Activated naive CD8-positive, alpha-beta T cell treated with anti-CD3 and anti-CD28 coated beads, Interleukin-2, amount 50 U/mL, for 24 hours (primary cell): ENCODE results near the gene HSD17B4.
"Not testable (repeated sequence)": the region's sequence is repeated elsewhere in the genome, so short reads cannot be mapped to it uniquely, and the experiment has no call there.

Experiments
- ATAC-seq: fragments of 150-1000 bp; cut with Tn5 transposase; one replicate; pipeline ENCODE4 v1.10.0; 2021
- DNase-seq: peaks from one replicate; pipeline ENCODE4 v3.0.0; 2021
- H3K27ac Mint-ChIP-seq: one replicate; pipeline ENCODE4 v1.8.0; 2021; ENCODE audit warnings: mild to moderate bottlenecking, mixed read lengths
- H3K27me3 Mint-ChIP-seq: one replicate; pipeline ENCODE4 v1.8.0; 2021; ENCODE audit warnings: mixed read lengths
- H3K36me3 Mint-ChIP-seq: one replicate; pipeline ENCODE4 v1.8.0; 2021; ENCODE audit warnings: low read depth, mixed read lengths
- H3K4me1 Mint-ChIP-seq: one replicate; pipeline ENCODE4 v1.8.0; 2021; ENCODE audit warnings: mixed read lengths
- H3K4me3 Mint-ChIP-seq: one replicate; pipeline ENCODE4 v1.8.0; 2021; ENCODE audit warnings: mild to moderate bottlenecking, moderate library complexity, mixed read lengths
- H3K9me3 Mint-ChIP-seq: one replicate; pipeline ENCODE4 v1.8.0; 2021; ENCODE audit warnings: mixed read lengths

Gene HSD17B4

DNA sequence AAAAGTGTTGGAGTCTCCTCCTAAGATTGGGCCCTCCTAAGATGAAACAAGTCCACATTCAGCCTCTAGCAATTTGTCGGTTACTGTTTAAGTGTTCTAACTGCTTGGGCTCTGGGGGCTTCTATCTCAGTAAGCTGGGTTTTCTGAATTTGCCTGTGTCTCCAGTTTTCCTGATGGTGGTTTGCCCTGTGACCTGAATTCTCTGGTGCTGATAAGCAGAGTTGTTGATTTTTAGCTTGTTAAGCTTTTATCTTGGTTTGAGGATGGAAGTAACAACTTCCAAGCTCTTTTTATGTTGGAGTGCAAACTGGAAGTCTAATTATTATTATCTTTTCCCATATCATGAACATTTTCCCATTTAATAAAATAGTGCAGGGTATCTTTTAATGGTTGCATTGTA lies 30.9 kb downstream of the HSD17B4 start:
- peaks cover 28% of the 10 kb centered on the region for H3K36me3 Mint-ChIP-seq
- no peak for DNase-seq
- H3K4me1 Mint-ChIP-seq: no peaks in the 10 kb centered on the region
- no peaks in the 10 kb centered on the region for H3K27me3 Mint-ChIP-seq
- H3K27ac Mint-ChIP-seq: no peak overlapping the region
- H3K4me3 Mint-ChIP-seq: no peak overlapping the region
- H3K9me3 Mint-ChIP-seq: no peaks in the 10 kb centered on the region
- no peak for ATAC-seq

DNA sequence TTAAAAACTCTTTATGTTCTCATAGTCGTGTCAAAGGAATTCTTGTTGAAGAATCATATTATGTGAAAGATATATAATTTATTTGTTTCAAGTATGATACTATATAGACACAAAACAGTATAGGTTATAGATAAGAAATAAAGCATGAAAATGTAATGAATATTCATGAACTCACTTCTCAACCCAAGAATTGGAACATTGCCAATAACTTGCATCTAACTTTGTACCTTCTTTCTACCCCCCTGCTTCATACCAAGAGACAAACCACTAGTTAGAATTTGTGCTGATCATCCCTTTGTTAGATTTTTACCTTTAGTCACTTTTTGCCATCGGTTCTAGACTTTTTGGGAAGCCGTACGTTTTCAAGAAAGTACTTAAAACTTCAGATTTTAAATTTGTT lies 32.6 kb downstream of the HSD17B4 start:
- no peak for ATAC-seq

DNA sequence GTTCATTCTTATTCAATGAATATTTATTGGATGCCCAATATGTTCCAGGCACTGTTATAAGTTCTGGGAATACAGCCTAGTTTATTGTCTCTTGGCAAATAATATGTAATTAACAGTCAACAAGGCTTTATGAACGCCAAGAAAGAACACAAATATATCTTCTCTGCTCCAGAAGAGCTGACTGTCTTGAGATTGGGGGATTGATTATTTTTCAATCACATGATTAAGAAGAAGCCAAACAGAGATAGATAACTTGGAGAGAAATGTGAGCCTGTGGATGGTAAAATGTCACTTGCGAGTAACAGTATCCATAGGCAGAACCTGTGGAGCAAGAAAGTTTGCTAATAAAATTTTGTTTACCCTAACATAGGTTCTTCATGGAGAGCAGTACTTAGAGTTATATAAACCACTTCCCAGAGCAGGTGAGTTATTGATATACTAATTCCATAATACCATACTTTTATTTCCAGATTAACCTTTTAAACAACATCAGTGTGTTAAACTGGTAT lies 49.4 kb downstream of the HSD17B4 start:
- H3K4me1 Mint-ChIP-seq: no peaks in the 10 kb centered on the region
- no peaks in the 10 kb centered on the region for H3K27me3 Mint-ChIP-seq
- no peak overlapping the region for H3K27ac Mint-ChIP-seq
- no peak for DNase-seq
- H3K36me3 Mint-ChIP-seq: peaks cover 41% of the 10 kb centered on the region
- ATAC-seq: no peak
- peaks cover 14% of the 10 kb centered on the region for H3K9me3 Mint-ChIP-seq
- H3K4me3 Mint-ChIP-seq: no peak overlapping the region

More for the DNA sequence above, 32.6 kb downstream of the HSD17B4 start:
- Mint-ChIP-seq H3K27me3 (no peaks in the 10 kb centered on the region), H3K4me3 (no peak overlapping the region), H3K9me3 (no peaks in the 10 kb centered on the region), H3K4me1 (no peaks in the 10 kb centered on the region), H3K36me3 (peaks cover 22% of the 10 kb centered on the region), H3K27ac (no peak overlapping the region)
- no peak for DNase-seq

DNA sequence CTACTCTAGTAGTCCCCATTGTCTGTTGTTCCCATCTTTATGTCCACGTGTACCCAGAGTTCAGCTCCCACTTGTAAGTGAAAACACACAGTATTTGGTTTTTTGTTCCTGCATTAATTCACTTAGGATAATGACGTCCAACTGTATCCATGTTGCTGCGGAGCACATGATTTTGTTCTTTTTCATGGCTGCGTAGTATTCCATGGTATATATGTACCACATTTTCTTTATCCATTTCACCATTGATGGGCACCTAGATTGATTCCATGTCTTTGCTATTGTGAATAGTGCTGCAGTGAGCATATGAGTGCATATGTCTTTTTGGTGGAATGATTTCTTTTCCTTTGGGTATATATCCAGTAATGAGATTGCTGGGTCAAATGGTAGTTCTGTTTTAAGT lies 51.6 kb downstream of the HSD17B4 start:
- H3K4me1 Mint-ChIP-seq, DNase-seq, H3K4me3 Mint-ChIP-seq, H3K27me3 Mint-ChIP-seq, ATAC-seq, H3K27ac Mint-ChIP-seq: not testable (repeated sequence)
- Mint-ChIP-seq H3K36me3 (peaks cover 44% of the 10 kb centered on the region), H3K9me3 (peaks cover 14% of the 10 kb centered on the region)

DNA sequence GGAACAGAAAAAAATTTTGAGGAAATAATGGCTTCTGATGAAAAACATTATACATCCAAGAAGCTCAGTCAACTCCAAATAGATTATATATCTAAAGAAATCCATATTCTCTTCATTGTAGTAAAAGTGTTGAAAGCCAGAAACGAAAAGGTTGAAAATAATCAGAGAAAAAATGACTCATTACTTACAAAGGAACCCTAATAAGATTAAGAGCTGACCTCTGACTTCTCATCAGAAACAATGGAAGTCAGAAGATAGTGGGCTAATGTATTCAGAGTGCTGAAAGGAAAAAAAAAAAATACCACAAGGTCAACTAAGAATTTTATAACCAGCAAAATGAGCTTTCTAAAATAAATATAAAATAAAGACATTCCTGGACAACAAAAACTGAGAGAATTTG lies 60.0 kb downstream of the HSD17B4 start:
- Mint-ChIP-seq H3K4me1 (no peaks in the 10 kb centered on the region), H3K4me3 (no peak overlapping the region), H3K36me3 (peaks cover 42% of the 10 kb centered on the region), H3K27me3 (no peaks in the 10 kb centered on the region), H3K9me3 (peaks cover 7% of the 10 kb centered on the region), H3K27ac (no peak overlapping the region)
- no peak for ATAC-seq
- no peak for DNase-seq

DNA sequence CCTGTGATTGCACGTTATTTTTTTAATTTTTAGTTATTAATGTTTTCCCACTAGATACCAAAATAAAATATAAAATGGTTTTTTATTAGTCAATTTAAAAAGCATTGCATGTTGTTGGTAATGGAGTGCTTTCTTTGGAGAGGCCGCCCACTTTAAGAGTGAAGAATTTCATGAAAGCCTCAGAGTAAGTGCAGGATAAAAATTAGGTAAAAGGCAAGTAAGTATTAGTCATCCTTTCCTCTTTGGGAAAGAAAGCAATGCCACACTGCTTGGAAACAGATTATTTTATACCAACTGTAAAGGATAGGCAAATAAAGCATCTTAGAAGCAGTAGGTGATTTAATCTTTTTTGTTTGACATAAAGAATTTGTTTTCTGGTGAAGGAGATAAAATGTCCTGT lies 62.9 kb downstream of the HSD17B4 start:
- DNase-seq (no peak), ATAC-seq (no peak)
- Mint-ChIP-seq H3K36me3 (peaks cover 40% of the 10 kb centered on the region), H3K4me3 (no peak overlapping the region), H3K4me1 (no peaks in the 10 kb centered on the region), H3K27ac (no peak overlapping the region), H3K9me3 (peaks cover 7% of the 10 kb centered on the region), H3K27me3 (no peaks in the 10 kb centered on the region)

DNA sequence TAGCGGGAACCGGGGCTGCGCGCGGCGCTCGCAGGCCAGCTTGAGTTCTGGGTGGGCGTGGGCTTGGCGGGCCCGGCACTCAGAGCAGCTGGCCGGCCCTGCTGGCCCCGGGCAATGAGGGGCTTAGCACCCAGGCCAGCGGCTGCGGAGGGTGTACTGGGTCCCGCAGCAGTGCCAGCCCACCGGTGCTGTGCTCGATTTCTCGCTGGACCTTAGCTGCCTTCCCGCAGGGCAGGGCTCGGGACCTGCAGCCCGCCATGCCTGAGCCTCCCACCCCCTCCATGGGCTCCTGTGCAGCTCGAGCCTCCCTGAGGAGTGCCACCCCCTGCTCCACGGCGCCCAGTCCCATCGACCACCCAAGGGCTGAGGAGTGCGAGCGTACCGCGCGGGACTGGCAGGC lies 64.8 kb downstream of the HSD17B4 start:
- H3K27ac Mint-ChIP-seq, H3K9me3 Mint-ChIP-seq, ATAC-seq, H3K27me3 Mint-ChIP-seq, H3K4me3 Mint-ChIP-seq, H3K4me1 Mint-ChIP-seq, DNase-seq: not testable (repeated sequence)
- H3K36me3 Mint-ChIP-seq: peaks cover 34% of the 10 kb centered on the region

DNA sequence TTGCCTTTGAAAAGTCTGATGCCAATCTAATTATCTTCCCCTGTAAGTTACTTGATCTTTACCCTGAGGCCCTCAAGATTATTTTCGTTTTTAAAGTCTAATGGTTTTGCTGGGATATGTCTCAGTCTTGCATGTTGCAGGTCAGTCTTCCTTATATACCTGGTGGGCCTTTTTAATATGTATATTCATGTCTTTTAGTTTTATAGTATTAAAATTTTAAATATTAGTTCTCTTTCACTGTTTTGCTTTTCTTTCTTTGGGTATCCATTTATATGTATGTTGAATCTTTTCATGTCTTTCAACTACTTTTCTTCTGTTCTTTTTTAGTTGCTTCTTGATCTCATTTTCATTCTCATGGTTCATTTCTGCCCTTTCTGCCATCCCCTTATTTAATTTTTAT lies 68.9 kb downstream of the HSD17B4 start:
- no peak for DNase-seq
- Mint-ChIP-seq H3K4me1 (no peaks in the 10 kb centered on the region), H3K9me3 (peaks cover 15% of the 10 kb centered on the region), H3K27ac (no peak overlapping the region), H3K36me3 (peaks cover 26% of the 10 kb centered on the region), H3K4me3 (no peak overlapping the region), H3K27me3 (no peaks in the 10 kb centered on the region)
- no peak for ATAC-seq

DNA sequence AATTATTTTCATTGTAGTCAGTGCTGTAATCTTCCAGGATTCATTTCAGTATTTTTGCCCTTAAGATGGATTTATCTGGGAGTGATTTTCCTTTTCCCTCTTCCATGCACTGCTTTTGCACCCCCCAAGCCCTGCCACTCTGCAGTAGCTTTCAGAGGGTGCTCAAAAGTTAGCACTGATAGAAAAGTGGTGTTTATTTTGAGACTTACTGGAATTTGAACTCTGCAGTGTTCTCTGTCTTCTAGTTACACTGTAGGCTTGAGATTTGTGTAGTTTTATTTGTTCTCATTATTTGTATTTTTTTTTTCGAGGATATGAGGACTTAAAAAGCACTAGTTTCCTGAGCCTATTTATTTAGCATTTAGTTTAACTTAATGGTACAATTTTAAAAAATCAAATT lies 70.5 kb downstream of the HSD17B4 start:
- Mint-ChIP-seq H3K4me3 (no peak overlapping the region), H3K36me3 (peaks cover 25% of the 10 kb centered on the region), H3K9me3 (peaks cover 15% of the 10 kb centered on the region), H3K27me3 (no peaks in the 10 kb centered on the region), H3K27ac (no peak overlapping the region), H3K4me1 (no peaks in the 10 kb centered on the region)
- DNase-seq: no peak
- ATAC-seq: no peak

DNA sequence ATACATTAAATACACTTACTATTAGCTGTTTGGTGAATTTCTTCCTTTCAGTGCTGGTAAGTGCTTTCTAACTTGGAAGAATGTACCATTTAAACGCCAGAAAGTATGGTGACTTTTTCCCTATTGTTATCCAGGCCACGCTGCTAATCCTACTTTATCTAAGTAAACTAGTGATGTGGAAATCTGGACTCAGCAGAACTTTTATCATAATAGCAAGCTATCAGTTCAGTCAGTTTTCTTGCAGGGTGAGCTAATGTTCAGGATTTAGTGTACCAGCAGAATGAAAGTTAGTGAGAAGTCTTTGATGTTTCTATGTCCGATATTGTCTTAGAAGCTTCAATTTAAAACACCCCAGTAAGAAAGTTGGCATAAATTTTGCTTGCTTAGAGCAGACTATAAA lies 72.2 kb downstream of the HSD17B4 start:
- H3K36me3 Mint-ChIP-seq: peaks cover 20% of the 10 kb centered on the region
- peaks cover 15% of the 10 kb centered on the region for H3K9me3 Mint-ChIP-seq
- no peak overlapping the region for H3K4me3 Mint-ChIP-seq
- ATAC-seq (no peak), DNase-seq (no peak)
- H3K27ac Mint-ChIP-seq: no peak overlapping the region
- H3K27me3 Mint-ChIP-seq: no peaks in the 10 kb centered on the region
- no peaks in the 10 kb centered on the region for H3K4me1 Mint-ChIP-seq

DNA sequence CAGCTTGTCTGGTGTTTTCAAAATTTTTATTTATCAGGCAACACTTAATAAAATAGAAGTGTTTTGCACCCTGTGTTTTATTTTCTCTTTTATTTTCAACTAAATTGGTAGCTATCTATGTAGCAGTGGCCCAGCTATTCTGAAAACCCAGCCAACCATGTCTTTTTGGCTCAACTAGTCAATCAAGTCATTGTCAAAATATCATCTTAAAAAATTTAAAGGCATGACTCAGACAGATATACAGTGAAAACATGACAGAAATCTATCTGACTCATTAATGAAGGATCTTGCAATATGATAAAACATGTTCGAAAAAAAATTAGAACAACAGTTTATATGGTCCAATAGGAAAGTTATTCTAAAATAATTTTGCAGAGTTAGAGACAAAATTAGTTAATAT lies 75.1 kb downstream of the HSD17B4 start:
- Mint-ChIP-seq H3K36me3 (peaks cover 17% of the 10 kb centered on the region), H3K27ac (no peak overlapping the region), H3K27me3 (no peaks in the 10 kb centered on the region), H3K9me3 (peaks cover 3% of the 10 kb centered on the region), H3K4me3 (no peak overlapping the region), H3K4me1 (no peaks in the 10 kb centered on the region)
- no peak for ATAC-seq
- DNase-seq: no peak

DNA sequence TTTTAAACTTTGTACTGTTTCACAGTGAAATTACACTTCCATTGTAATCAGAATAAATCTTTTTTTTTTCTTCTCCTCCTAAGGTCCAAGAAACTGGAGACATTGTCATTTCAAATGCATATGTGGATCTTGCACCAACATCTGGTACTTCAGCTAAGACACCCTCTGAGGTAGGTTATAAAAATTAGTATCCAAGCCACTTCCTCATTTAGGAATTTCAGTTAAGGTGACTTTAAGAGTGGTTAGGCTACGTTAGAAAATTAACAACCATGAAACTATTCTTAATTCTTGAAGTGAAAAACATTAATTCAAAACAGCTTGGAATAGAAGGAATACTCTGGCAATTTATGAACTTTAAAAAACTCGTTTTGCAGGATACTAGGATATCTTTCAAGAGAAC lies 77.5 kb downstream of the HSD17B4 start:
- peaks cover 26% of the 10 kb centered on the region for H3K36me3 Mint-ChIP-seq
- H3K27me3 Mint-ChIP-seq: no peaks in the 10 kb centered on the region
- DNase-seq (no peak), ATAC-seq (no peak)
- H3K27ac Mint-ChIP-seq: no peak overlapping the region
- H3K4me3 Mint-ChIP-seq: no peak overlapping the region
- no peaks in the 10 kb centered on the region for H3K4me1 Mint-ChIP-seq
- H3K9me3 Mint-ChIP-seq: no peaks in the 10 kb centered on the region

DNA sequence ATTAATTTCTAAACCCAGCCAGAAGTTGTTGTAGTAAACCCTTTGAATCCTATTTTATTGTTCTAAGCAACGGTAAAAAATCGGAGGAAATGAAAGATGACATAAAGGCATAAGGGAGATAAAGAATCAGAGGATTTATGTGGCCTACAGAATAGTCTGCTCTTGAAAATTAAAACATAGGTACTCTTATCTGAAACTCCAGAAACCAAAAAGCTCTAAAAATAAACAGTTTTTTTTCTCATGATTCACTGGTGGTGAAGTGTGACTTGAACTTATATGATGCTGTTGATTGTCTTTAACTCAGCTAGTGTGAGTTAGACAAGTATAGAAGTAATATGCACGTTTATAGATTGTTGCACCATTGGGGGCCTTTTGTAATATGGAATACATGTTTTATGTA lies 80.3 kb downstream of the HSD17B4 start:
- H3K27ac Mint-ChIP-seq: no peak overlapping the region
- no peaks in the 10 kb centered on the region for H3K4me1 Mint-ChIP-seq
- ATAC-seq (no peak), DNase-seq (no peak)
- H3K36me3 Mint-ChIP-seq: peaks cover 19% of the 10 kb centered on the region
- H3K4me3 Mint-ChIP-seq: no peak overlapping the region
- H3K9me3 Mint-ChIP-seq: no peaks in the 10 kb centered on the region
- H3K27me3 Mint-ChIP-seq: no peaks in the 10 kb centered on the region

DNA sequence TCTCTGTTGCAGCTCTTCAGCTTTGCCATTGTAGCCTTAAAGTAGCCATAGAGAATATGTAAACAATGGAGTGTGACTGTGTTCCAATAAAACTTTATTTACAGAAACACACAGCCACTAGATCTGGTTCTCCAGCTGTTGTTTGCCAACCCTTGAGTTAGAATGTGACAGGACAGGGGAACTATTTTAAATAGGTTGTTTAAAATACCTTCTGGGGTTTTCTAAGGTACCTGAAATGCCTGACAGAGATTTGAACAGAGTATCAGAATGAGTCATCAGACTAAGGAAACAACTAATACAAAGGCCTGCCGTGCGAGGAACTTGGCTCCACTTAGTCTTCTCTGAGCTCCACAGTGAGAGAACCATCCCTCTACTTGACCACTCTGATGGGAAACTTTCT lies 85.4 kb downstream of the HSD17B4 start:
- peaks cover 2% of the 10 kb centered on the region for H3K4me1 Mint-ChIP-seq
- DNase-seq (no peak), ATAC-seq (no peak)
- no peaks in the 10 kb centered on the region for H3K9me3 Mint-ChIP-seq
- H3K36me3 Mint-ChIP-seq: peaks cover 34% of the 10 kb centered on the region
- no peak overlapping the region for H3K27ac Mint-ChIP-seq
- H3K27me3 Mint-ChIP-seq: no peaks in the 10 kb centered on the region
- H3K4me3 Mint-ChIP-seq: no peak overlapping the region

DNA sequence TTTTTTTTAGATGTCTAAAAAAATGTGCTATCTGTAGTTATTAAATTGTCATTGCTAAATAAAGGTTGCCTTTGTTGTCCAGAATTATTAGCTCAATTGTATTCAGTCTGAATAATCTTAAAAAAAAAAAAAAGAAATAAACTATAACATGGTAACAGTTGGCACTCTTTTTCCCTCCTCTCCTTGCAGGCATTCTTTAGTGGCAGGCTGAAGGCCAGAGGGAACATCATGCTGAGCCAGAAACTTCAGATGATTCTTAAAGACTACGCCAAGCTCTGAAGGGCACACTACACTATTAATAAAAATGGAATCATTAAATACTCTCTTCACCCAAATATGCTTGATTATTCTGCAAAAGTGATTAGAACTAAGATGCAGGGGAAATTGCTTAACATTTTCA lies 89.4 kb downstream of the HSD17B4 start:
- H3K27ac Mint-ChIP-seq: no peak overlapping the region
- no peaks in the 10 kb centered on the region for H3K27me3 Mint-ChIP-seq
- H3K9me3 Mint-ChIP-seq: no peaks in the 10 kb centered on the region
- ATAC-seq: no peak
- no peak overlapping the region for H3K4me3 Mint-ChIP-seq
- H3K36me3 Mint-ChIP-seq: peaks cover 26% of the 10 kb centered on the region
- H3K4me1 Mint-ChIP-seq: peaks cover 2% of the 10 kb centered on the region
- DNase-seq: no peak

DNA sequence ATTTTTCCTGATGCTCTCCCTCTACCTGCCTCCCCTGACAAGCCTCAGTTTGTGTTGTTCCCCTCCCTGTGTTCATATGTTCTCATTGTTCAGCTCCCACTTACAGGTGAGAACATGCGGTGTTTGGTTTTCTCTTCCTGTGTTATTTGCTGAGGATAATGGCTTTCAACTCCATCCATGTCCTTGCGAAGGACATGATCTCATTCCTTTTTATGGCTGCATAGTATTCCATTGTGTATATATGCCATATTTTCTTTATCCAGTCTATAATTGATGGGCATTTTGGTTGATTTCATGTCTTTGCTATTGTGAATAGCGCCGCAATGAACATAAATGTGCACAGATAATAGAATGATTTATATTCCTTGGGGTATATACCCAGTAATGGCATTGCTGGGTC lies 99.5 kb downstream of the HSD17B4 start:
- Mint-ChIP-seq H3K27me3 (no peaks in the 10 kb centered on the region), H3K36me3 (peaks cover 2% of the 10 kb centered on the region), H3K4me3 (no peak overlapping the region), H3K9me3 (peaks cover 3% of the 10 kb centered on the region), H3K4me1 (no peaks in the 10 kb centered on the region), H3K27ac (no peak overlapping the region)
- DNase-seq: no peak
- no peak for ATAC-seq
